ENCODE data around the gene KCTD5. TPM values are rescaled to one million over a fixed set of nuclear protein-coding genes. Genes with fewer than 3 reads are reported as not detected.

The KCTD5 gene
- total RNA-seq, 4 donors from 2014 or later: 23.1 to 85.6 (median 56.4) TPM

- TF ChIP-seq POLR2A (IDR thresholded peaks at IDR 0.05): no peak
- TF ChIP-seq CTCF (IDR thresholded peaks at IDR 0.05): no peak
- H3K4me1 ChIP-seq: no peaks in the 10 kb centered on the region
- H3K27me3 ChIP-seq: no peaks in the 10 kb centered on the region
- H3K36me3 ChIP-seq: no peaks in the 10 kb centered on the region
- H3K4me3 ChIP-seq: no peak overlapping the region
- no peak for DNase-seq
- H3K27ac ChIP-seq: no peak overlapping the region
- no peaks in the 10 kb centered on the region for H3K9me3 ChIP-seq
These were observed 56.3 kb downstream of the KCTD5 start for GRCh38 chr16:2738615-2739014.

GRCh38 chr16:2739625-2740430, 57.5 kb downstream of the KCTD5 start:
- DNase-seq: no peak
- Histone ChIP-seq H3K27ac (no peak overlapping the region), H3K36me3 (no peaks in the 10 kb centered on the region), H3K4me1 (no peaks in the 10 kb centered on the region), H3K9me3 (no peaks in the 10 kb centered on the region), H3K27me3 (no peaks in the 10 kb centered on the region), H3K4me3 (no peak overlapping the region)
- no peak for TF ChIP-seq CTCF (IDR thresholded peaks at IDR 0.05)
- no peak for TF ChIP-seq POLR2A (IDR thresholded peaks at IDR 0.05)

GRCh38 chr16:2740476-2740875, 58.2 kb downstream of the KCTD5 start:
- no peak overlapping the region for H3K4me3 ChIP-seq
- H3K36me3 ChIP-seq: no peaks in the 10 kb centered on the region
- no peak for DNase-seq
- no peak for TF ChIP-seq POLR2A (IDR thresholded peaks at IDR 0.05)
- TF ChIP-seq CTCF (IDR thresholded peaks at IDR 0.05): no peak
- H3K4me1 ChIP-seq: no peaks in the 10 kb centered on the region
- no peaks in the 10 kb centered on the region for H3K9me3 ChIP-seq
- no peaks in the 10 kb centered on the region for H3K27me3 ChIP-seq
- H3K27ac ChIP-seq: no peak overlapping the region

GRCh38 chr16:2741168-2741567, 58.8 kb downstream of the KCTD5 start:
- Histone ChIP-seq H3K27me3 (no peaks in the 10 kb centered on the region), H3K4me3 (no peak overlapping the region), H3K9me3 (no peaks in the 10 kb centered on the region), H3K36me3 (no peaks in the 10 kb centered on the region), H3K4me1 (no peaks in the 10 kb centered on the region), H3K27ac (no peak overlapping the region)
- DNase-seq: no peak
- TF ChIP-seq POLR2A (IDR thresholded peaks at IDR 0.05): no peak
- TF ChIP-seq CTCF (IDR thresholded peaks at IDR 0.05): no peak

- no peaks in the 10 kb centered on the region for H3K9me3 ChIP-seq
- no peaks in the 10 kb centered on the region for H3K4me1 ChIP-seq
- no peak overlapping the region for H3K27ac ChIP-seq
- no peaks in the 10 kb centered on the region for H3K27me3 ChIP-seq
- TF ChIP-seq CTCF (IDR thresholded peaks at IDR 0.05): no peak
- no peak for TF ChIP-seq POLR2A (IDR thresholded peaks at IDR 0.05)
- H3K4me3 ChIP-seq: no peak overlapping the region
- no peaks in the 10 kb centered on the region for H3K36me3 ChIP-seq
- no peak for DNase-seq
These were observed 60.1 kb downstream of the KCTD5 start for GRCh38 chr16:2742323-2743006.
